H1 (cell line): Measurements from ENCODE around the gene PTPRD. TPM values are rescaled to one million over a fixed set of nuclear protein-coding genes. Genes with fewer than 3 reads are reported as not detected.

Experiments used
- CTCF ChIA-PET: fragments of 300-600 bp; sonication (Branson Sonifier 250); formaldehyde crosslinking; loops from one replicate; lab custom pipeline; 2021; ENCODE audit not compliant: partially characterized antibody; lab: Charles Lee
- POLR2A ChIA-PET: fragments of 300-600 bp; sonication (Branson Sonifier 250); formaldehyde crosslinking; loops from one replicate; lab custom pipeline; 2021; ENCODE audit warnings: inconsistent platforms; ENCODE audit not compliant: partially characterized antibody; lab: Charles Lee
- DNase-seq, 2 experiments: peaks; one replicate each; pipeline versions ENCODE4 v3.0.0 to v3.0.0-alpha.2; 2010 to 2022; ENCODE audit warnings: low spot score in 2 of 2, low read depth in 1 of 2, mixed read lengths in 1 of 2
- FAIRE-seq: peaks from 2 replicates; lab custom pipeline; 2011; peaks lifted over from hg19 to GRCh38; lab: Jason Lieb, UNC
- H2AFZ ChIP-seq: 2 replicates; pipeline ENCODE4 v1.8.1; 2012; ENCODE audit warnings: low read length, inconsistent platforms
- H2AK5ac ChIP-seq: 2 replicates; pipeline ENCODE4 v1.6.1; 2013; ENCODE audit warnings: low read depth, low read length
- H2BK120ac ChIP-seq: replicated peaks from 2 replicates; pipeline ENCODE3; 2013; ENCODE audit warnings: low read depth, low read length, inconsistent platforms
- H2BK12ac ChIP-seq: 2 replicates; pipeline ENCODE4 v1.6.1; 2013; ENCODE audit warnings: low read depth, low read length
- H2BK15ac ChIP-seq: 2 replicates; pipeline ENCODE4 v1.6.1; 2013; ENCODE audit warnings: low read length
- H2BK20ac ChIP-seq: 2 replicates; pipeline ENCODE4 v1.6.1; 2013; ENCODE audit warnings: low read length
- H2BK5ac ChIP-seq: 2 replicates; pipeline ENCODE4 v1.6.1; 2013; ENCODE audit warnings: low read depth, low read length
- H3K14ac ChIP-seq: 2 replicates; pipeline ENCODE4 v1.6.1; 2013; ENCODE audit warnings: inconsistent platforms; ENCODE audit not compliant: insufficient read length
- H3K18ac ChIP-seq: 2 replicates; pipeline ENCODE4 v1.6.1; 2013; ENCODE audit warnings: low read length; ENCODE audit errors: extremely low read depth
- H3K23ac ChIP-seq: 2 replicates; pipeline ENCODE4 v1.6.1; 2013; ENCODE audit warnings: inconsistent platforms; ENCODE audit not compliant: insufficient read length
- H3K23me2 ChIP-seq: 2 replicates; pipeline ENCODE4 v1.6.1; 2013; ENCODE audit warnings: low read depth, low read length
- H3K27ac ChIP-seq: 2 replicates; pipeline ENCODE4 v1.6.1; 2011; ENCODE audit warnings: low read depth, low read length, inconsistent platforms
- H3K27me3 ChIP-seq, 4 experiments: replicated peaks in 1 of 4; 1 replicate in 1 of 4; 2 replicates in 3 of 4; pipeline versions ENCODE4 v1.6.1 to v1.8.1; 2011 to 2013; ENCODE audit warnings: low read length in 3 of 4, mild to moderate bottlenecking in 3 of 4, inconsistent platforms in 2 of 4, mixed read lengths in 2 of 4, moderate library complexity in 1 of 4; ENCODE audit not compliant: control insufficient read depth in 3 of 4, insufficient read depth in 3 of 4; ENCODE audit errors: extremely low read depth in 1 of 4
- H3K36me3 ChIP-seq, 4 experiments: 2 replicates each; pipeline versions ENCODE4 v1.6.1 to v1.8.1; 2011 to 2013; ENCODE audit warnings: mild to moderate bottlenecking in 4 of 4, low read length in 3 of 4, moderate library complexity in 2 of 4, control low read depth in 1 of 4, inconsistent platforms in 1 of 4; ENCODE audit not compliant: insufficient read depth in 4 of 4, control insufficient read depth in 2 of 4
- H3K4ac ChIP-seq: replicated peaks from 2 replicates; pipeline ENCODE3; 2013; ENCODE audit warnings: low read length, low read depth, mixed read lengths, inconsistent platforms; ENCODE audit not compliant: insufficient read length
- H3K4me1 ChIP-seq, 4 experiments: replicated peaks in 1 of 4; 1 replicate in 1 of 4; 2 replicates in 3 of 4; pipeline versions ENCODE4 v1.6.1 to v1.8.1; 2011 to 2013; ENCODE audit warnings: low read length in 3 of 4, inconsistent platforms in 2 of 4, mixed read lengths in 1 of 4; ENCODE audit not compliant: insufficient read depth in 4 of 4, control insufficient read depth in 3 of 4
- H3K4me2 ChIP-seq, 2 experiments: 2 replicates each; pipeline versions ENCODE4 v1.6.1 to v1.8.1; 2011 to 2013; ENCODE audit warnings: low read depth in 2 of 2, low read length in 2 of 2, control low read depth in 1 of 2, inconsistent platforms in 1 of 2, mild to moderate bottlenecking in 1 of 2; ENCODE audit not compliant: insufficient read depth in 1 of 2
- H3K4me3 ChIP-seq, 4 experiments: fragments of 200-600, 300-600 bp in 1 of 4; sonication (generic), shearing (Covaris generic), sonication (Bioruptor Twin) in 1 of 4; 2 replicates each; pipeline versions ENCODE4 v1.5.1 to v1.8.1; 2011 to 2016; ENCODE audit warnings: low read length in 4 of 4, low read depth in 3 of 4, control low read depth in 2 of 4, inconsistent platforms in 2 of 4, mild to moderate bottlenecking in 2 of 4, mixed read lengths in 1 of 4, moderate library complexity in 1 of 4; ENCODE audit not compliant: insufficient read depth in 2 of 4; ENCODE audit errors: extremely low read depth in 1 of 4
- H3K56ac ChIP-seq: replicated peaks from 2 replicates; pipeline ENCODE3; 2013; ENCODE audit warnings: low read depth, mild to moderate bottlenecking, mixed read lengths, low read length, inconsistent platforms; ENCODE audit not compliant: insufficient read length
- H3K79me1 ChIP-seq: 2 replicates; pipeline ENCODE4 v1.6.1; 2013; ENCODE audit warnings: low read depth, low read length, control low read depth
- H3K79me2 ChIP-seq, 2 experiments: 2 replicates each; pipeline versions ENCODE4 v1.6.1 to v1.8.1; 2012 to 2013; ENCODE audit warnings: low read length in 2 of 2, mild to moderate bottlenecking in 2 of 2, inconsistent platforms in 1 of 2; ENCODE audit not compliant: insufficient read depth in 2 of 2, control insufficient read depth in 1 of 2
- H3K9ac ChIP-seq, 4 experiments: replicated peaks in 1 of 4; 1 replicate in 1 of 4; 2 replicates in 3 of 4; pipeline versions ENCODE4 v1.6.1 to v1.8.1; 2011 to 2013; ENCODE audit warnings: low read depth in 3 of 4, low read length in 3 of 4, control low read depth in 2 of 4, mild to moderate bottlenecking in 2 of 4, moderate library complexity in 2 of 4, inconsistent platforms in 1 of 4; ENCODE audit errors: extremely low read depth in 1 of 4
- H3K9me3 ChIP-seq, 2 experiments: 2 replicates each; pipeline versions ENCODE4 v1.6.1 to v1.8.1; 2012 to 2013; ENCODE audit warnings: mild to moderate bottlenecking in 2 of 2, moderate library complexity in 2 of 2, control low read depth in 1 of 2, inconsistent platforms in 1 of 2, low read depth in 1 of 2, low read length in 1 of 2, mixed read lengths in 1 of 2; ENCODE audit not compliant: insufficient read depth in 2 of 2
- H4K20me1 ChIP-seq, 2 experiments: replicated peaks in 1 of 2; 2 replicates each; pipeline versions ENCODE3 to v1.8.1; 2011 to 2013; ENCODE audit warnings: inconsistent platforms in 2 of 2, low read length in 2 of 2, mild to moderate bottlenecking in 1 of 2; ENCODE audit not compliant: insufficient read depth in 2 of 2, control insufficient read depth in 1 of 2
- H4K5ac ChIP-seq: 2 replicates; pipeline ENCODE4 v1.6.1; 2013; ENCODE audit warnings: low read length, low read depth, mixed read lengths, inconsistent platforms; ENCODE audit not compliant: insufficient read length
- H4K8ac ChIP-seq: 2 replicates; pipeline ENCODE4 v1.8.0; 2013; ENCODE audit warnings: mild to moderate bottlenecking, moderate library complexity, low read length, inconsistent platforms; ENCODE audit not compliant: insufficient read depth; ENCODE audit errors: extremely low read depth
- H4K91ac ChIP-seq: replicated peaks from 2 replicates; pipeline ENCODE3; 2013; ENCODE audit warnings: low read length, mixed read lengths, inconsistent platforms; ENCODE audit not compliant: insufficient read length
- BRCA1 ChIP-seq: IDR thresholded peaks from 2 replicates; pipeline ENCODE4 v1.6.1; 2012; ENCODE audit warnings: low read depth, low read length, improper control_type of control experiment
- CHD2 ChIP-seq: IDR thresholded peaks from 2 replicates; pipeline ENCODE4 v1.6.1; 2012; ENCODE audit warnings: low read length, improper control_type of control experiment
- CREB1 ChIP-seq: IDR thresholded peaks from 2 replicates; pipeline ENCODE4 v1.6.1; 2012; ENCODE audit warnings: inconsistent platforms
- E2F6 ChIP-seq: IDR thresholded peaks from 2 replicates; pipeline ENCODE4 v1.6.1; 2012; ENCODE audit warnings: inconsistent platforms
- GTF2F1 ChIP-seq: IDR thresholded peaks from 2 replicates; pipeline ENCODE4 v1.6.1; 2012; ENCODE audit warnings: low read depth, low read length, improper control_type of control experiment, borderline replicate concordance
- KDM1A ChIP-seq: fragments of 200-600, 300-600 bp; sonication (generic); IDR thresholded peaks from 2 replicates; pipeline ENCODE4 v1.7.1; 2016; ENCODE audit warnings: mild to moderate bottlenecking, low read length, borderline replicate concordance
- MAX ChIP-seq: IDR thresholded peaks from 2 replicates; pipeline ENCODE4 v1.6.1; 2012; ENCODE audit warnings: inconsistent platforms
- POLR2A ChIP-seq, 2 experiments: IDR thresholded peaks; 1 replicate in 1 of 2; 2 replicates in 1 of 2; pipeline ENCODE4 v1.6.1; 2011; ENCODE audit warnings: low read depth in 2 of 2, low read length in 2 of 2, mild to moderate bottlenecking in 2 of 2; ENCODE audit errors: control extremely low read depth in 1 of 2
- SP2 ChIP-seq: IDR thresholded peaks from 2 replicates; pipeline ENCODE4 v1.6.1; 2012; ENCODE audit warnings: mild to moderate bottlenecking, low read length, inconsistent platforms
- TCF12 ChIP-seq: IDR thresholded peaks from 2 replicates; pipeline ENCODE4 v1.6.1; 2011; ENCODE audit warnings: low read depth, mild to moderate bottlenecking, low read length
- ZNF274 ChIP-seq: IDR thresholded peaks from 2 replicates; pipeline ENCODE4 v1.7.0; 2012; ENCODE audit warnings: low read length, borderline replicate concordance; ENCODE audit errors: extremely low read depth
- WGBS, 2 experiments: shearing (Covaris generic) in 1 of 2; methylation state at CpG; one replicate each; pipeline versions ENCODE4 v1.1.6 to v1.1.7; 2013 to 2015; ENCODE audit warnings: low lambda C conversion rate in 2 of 2, mixed read lengths in 2 of 2, inconsistent platforms in 1 of 2, low coverage in 1 of 2, missing lambda C conversion rate in 1 of 2; ENCODE audit not compliant: insufficient replicate concordance in 2 of 2, insufficient coverage in 1 of 2, insufficient read length in 1 of 2; ENCODE audit errors: extremely low coverage in 1 of 2, missing lambda C conversion rate in 1 of 2; 5-methylcytosine and 5-hydroxymethylcytosine counted together
- polyA plus RNA-seq, 7 experiments: library from polyadenylated mRNA; depleted of rRNA in 3 of 7; stranded (reverse) in 5 of 7; unstranded in 2 of 7; fragments of >200 nt in 5 of 7; fragments of 200-250 nt in 2 of 7; gene quantifications; 1 replicate in 5 of 7; 2 replicates in 1 of 7; 4 replicates in 1 of 7; pipeline versions ENCODE4 v1.2.1 to v1.2.3, GENCODE V29; 2011 to 2013; ENCODE audit warnings: missing spikeins in 2 of 7, mixed read lengths in 2 of 7
- total RNA-seq: library from RNA; stranded (reverse); fragmentation: NEBNext Ultra II Directional; extraction: Animal tissue kit (Norgen Biotek cat#: 25700); gene quantifications from 2 replicates; pipeline ENCODE4 v1.2.1, GENCODE V29; 2021

Gene PTPRD
- total and polyA plus RNA-seq, 2 of the 8 experiments (the other 6 are each of a cell fraction or from before 2014, with no cell fraction given) = 17.2 to 77.0 TPM

- WGBS, 2 experiments = 3% methylated on average over 31 of the region's 45 CpGs; no CpG with 5 or more reads in 1 of the 2 experiments
- TF ChIP-seq TCF12 (no peak), ZNF274 (no peak), SP2 (no peak), POLR2A (IDR thresholded peaks at IDR 0.05; ENCODE audit: control extremely low read depth in 1 of 2, low read depth in 2 of 2, low read length in 2 of 2) (peak; percentile 9 to 31; a peak in 2 of 3 replicates), MAX (peak; percentile 59; the same call in 1 of the 2 replicates), CREB1 (0 out of 2 replicates have a peak, but pooled peaks have one; percentile 10), GTF2F1 (no peak), KDM1A (no peak), E2F6 (peak; percentile 89; the same call in 1 of the 2 replicates), CHD2 (no peak), BRCA1 (no peak)
These were observed 1754.7 kb downstream of the PTPRD start for GRCh38 chr9:8857926-8858595.

More at GRCh38 chr9:8857926-8858595, 1754.7 kb downstream of the PTPRD start:
- Histone ChIP-seq H2AFZ (peak overlapping the region; percentile 84), H3K4me1 (peaks cover 2 to 14% (median 6%) of the 10 kb centered on the region in 4 experiments; a peak in 5 of 7 replicates), H3K27ac (0 out of 2 replicates have a peak overlapping the region, but pooled peaks have one; percentile 22), H3K79me2 (peaks cover 0 to 27% of the 10 kb centered on the region in 2 experiments; a peak in 2 of 4 replicates), H3K4me3 (peak overlapping the region; percentile 89 to 99 (median 94)), H4K5ac (peak overlapping the region; percentile 40), H3K14ac (no peak overlapping the region), H3K23ac (no peak overlapping the region), H3K4me2 (peak overlapping the region; percentile 95 to 97), H3K27me3 (no peaks in the 10 kb centered on the region; a peak in 3 of 7 replicates), H2BK5ac (peak overlapping the region; percentile 7; the same call in 1 of the 2 replicates), H3K36me3 (no peaks in the 10 kb centered on the region; a peak in 1 of 8 replicates), H4K8ac (peak overlapping the region; percentile 94), H2AK5ac (no peak overlapping the region), H3K56ac (peak overlapping the region; percentile 90), H2BK15ac (peak overlapping the region; percentile 83; the same call in 1 of the 2 replicates), H4K20me1 (no peaks in the 10 kb centered on the region), H3K9ac (peak overlapping the region in 3 of 4 experiments; percentile 46 to 71 (median 68); a peak in 5 of 7 replicates), H3K9me3 (no peaks in the 10 kb centered on the region), H2BK20ac (no peak overlapping the region), H4K91ac (peak overlapping the region; percentile 17), H3K4ac (peak overlapping the region; percentile 59), H2BK12ac (peak overlapping the region; percentile 46; the same call in 1 of the 2 replicates), H3K23me2 (peaks cover 5% of the 10 kb centered on the region; the same call in 1 of the 2 replicates), H3K18ac (peak overlapping the region; percentile 88), H2BK120ac (no peak overlapping the region), H3K79me1 (no peaks in the 10 kb centered on the region)
- CTCF ChIA-PET = interaction anchor here (0.7 kb wide), 1 partner anchor 59 kb away, joined by 3 read pairs; no protein-coding TSS in a partner anchor
- peak in 1 of 2 experiments; percentile 29 for DNase-seq
- POLR2A ChIA-PET = interaction anchor here (0.7 to 1.7 kb wide), 3 partner anchors 12 to 1056 kb away, joined by 3 to 5 read pairs (median 3); no protein-coding TSS in a partner anchor
- FAIRE-seq = no peak
